ENCODE data around the gene ATP13A2. TPM values are rescaled to one million over a fixed set of nuclear protein-coding genes. Genes with fewer than 3 reads are reported as not detected.

ATP13A2 gene
- total and polyA plus RNA-seq, 10 donors = 13.7 to 83.9 (median 55.5) TPM

DNA sequence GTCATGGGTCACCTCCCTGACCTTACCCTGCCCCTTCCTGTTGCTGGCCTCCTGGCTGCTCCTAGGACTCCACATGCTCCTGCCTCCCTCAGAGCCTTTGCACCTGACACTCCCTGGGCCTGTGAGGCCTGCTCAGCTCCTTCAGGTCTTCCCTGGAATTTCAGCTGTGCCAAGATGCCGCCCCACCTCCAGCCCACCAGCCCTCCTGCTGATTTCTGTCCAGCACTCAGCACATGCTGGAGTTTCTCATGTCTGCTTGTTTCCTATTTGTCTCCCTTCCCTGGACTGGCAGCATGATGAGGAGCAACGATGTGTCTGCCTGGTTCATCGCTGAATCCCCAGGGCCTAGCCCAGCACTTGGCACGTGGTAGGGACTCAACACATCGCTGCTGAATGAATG lies 34.4 kb downstream of the ATP13A2 start:
- H3K27ac ChIP-seq = no peak overlapping the region

DNA sequence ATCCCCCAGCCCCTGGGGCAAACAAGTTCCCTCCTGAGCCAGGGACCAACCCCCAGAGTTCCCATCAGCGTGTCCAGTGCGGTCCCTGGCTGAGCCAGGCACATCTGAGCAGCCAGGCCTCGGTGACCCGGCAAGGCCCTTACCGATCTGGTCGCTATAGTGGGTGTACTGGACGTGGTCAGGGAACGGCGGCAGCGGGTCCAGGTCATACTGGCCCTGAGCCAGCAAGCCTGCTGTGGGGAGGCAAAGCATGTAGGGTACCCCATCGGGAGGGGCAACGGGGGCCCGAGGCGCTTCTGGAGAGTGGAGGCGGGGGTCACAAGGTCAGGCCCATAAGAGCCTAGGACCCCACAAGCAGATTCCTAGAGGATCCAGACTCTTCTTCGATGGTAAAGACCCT lies 34.8 kb downstream of the ATP13A2 start:
- H3K36me3 ChIP-seq = no peaks in the 10 kb centered on the region
- 83 to 88% (median 86%) methylated on average over 11 to 16 of the region's 16 CpGs for WGBS, 5 donors
- peaks cover 0 to 34% (median 19%) of the 10 kb centered on the region in 7 donors for H3K27me3 ChIP-seq (replicated peaks in 1 of 7)
- H3K27ac ChIP-seq = no peak overlapping the region
- intact Hi-C loops (cut with DNase I; ENCODE audit: low total_unique reads) = no loop called here
- no peak overlapping the region for H3K4me3 ChIP-seq
- no peak for DNase-seq
- no peaks in the 10 kb centered on the region for H3K9me3 ChIP-seq
- H3K4me1 ChIP-seq = peaks cover 0 to 20% (median 13%) of the 10 kb centered on the region in 6 donors
- TF ChIP-seq, protein P1, sequence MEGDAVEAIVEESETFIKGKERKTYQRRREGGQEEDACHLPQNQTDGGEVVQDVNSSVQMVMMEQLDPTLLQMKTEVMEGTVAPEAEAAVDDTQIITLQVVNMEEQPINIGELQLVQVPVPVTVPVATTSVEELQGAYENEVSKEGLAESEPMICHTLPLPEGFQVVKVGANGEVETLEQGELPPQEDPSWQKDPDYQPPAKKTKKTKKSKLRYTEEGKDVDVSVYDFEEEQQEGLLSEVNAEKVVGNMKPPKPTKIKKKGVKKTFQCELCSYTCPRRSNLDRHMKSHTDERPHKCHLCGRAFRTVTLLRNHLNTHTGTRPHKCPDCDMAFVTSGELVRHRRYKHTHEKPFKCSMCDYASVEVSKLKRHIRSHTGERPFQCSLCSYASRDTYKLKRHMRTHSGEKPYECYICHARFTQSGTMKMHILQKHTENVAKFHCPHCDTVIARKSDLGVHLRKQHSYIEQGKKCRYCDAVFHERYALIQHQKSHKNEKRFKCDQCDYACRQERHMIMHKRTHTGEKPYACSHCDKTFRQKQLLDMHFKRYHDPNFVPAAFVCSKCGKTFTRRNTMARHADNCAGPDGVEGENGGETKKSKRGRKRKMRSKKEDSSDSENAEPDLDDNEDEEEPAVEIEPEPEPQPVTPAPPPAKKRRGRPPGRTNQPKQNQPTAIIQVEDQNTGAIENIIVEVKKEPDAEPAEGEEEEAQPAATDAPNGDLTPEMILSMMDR (IDR thresholded peaks at IDR 0.05 in 8 of 11, conservative IDR thresholded peaks at IDR 0.05 in 3 of 11) = no peak
- TF ChIP-seq POLR2AphosphoS5 (IDR thresholded peaks at IDR 0.05) = no peak
- no peak for TF ChIP-seq POLR2A (IDR thresholded peaks at IDR 0.05)

More for the DNA sequence above, 34.4 kb downstream of the ATP13A2 start:
- H3K27me3 ChIP-seq (replicated peaks in 1 of 7) = peaks cover 0 to 39% (median 19%) of the 10 kb centered on the region in 7 donors
- DNase-seq = no peak
- H3K36me3 ChIP-seq = no peaks in the 10 kb centered on the region
- H3K4me3 ChIP-seq = no peak overlapping the region
- intact Hi-C loops (cut with DNase I; ENCODE audit: low total_unique reads) = no loop called here
- no peaks in the 10 kb centered on the region for H3K9me3 ChIP-seq
- no peak for TF ChIP-seq POLR2A (IDR thresholded peaks at IDR 0.05)
- TF ChIP-seq, protein P1 (IDR thresholded peaks at IDR 0.05 in 8 of 11, conservative IDR thresholded peaks at IDR 0.05 in 3 of 11) = no peak
- TF ChIP-seq POLR2AphosphoS5 (IDR thresholded peaks at IDR 0.05) = no peak
- H3K4me1 ChIP-seq = peaks cover 0 to 20% (median 13%) of the 10 kb centered on the region in 6 donors
- 90 to 96% (median 94%) methylated on average over 5 of the region's 5 CpGs for WGBS, 5 donors

DNA sequence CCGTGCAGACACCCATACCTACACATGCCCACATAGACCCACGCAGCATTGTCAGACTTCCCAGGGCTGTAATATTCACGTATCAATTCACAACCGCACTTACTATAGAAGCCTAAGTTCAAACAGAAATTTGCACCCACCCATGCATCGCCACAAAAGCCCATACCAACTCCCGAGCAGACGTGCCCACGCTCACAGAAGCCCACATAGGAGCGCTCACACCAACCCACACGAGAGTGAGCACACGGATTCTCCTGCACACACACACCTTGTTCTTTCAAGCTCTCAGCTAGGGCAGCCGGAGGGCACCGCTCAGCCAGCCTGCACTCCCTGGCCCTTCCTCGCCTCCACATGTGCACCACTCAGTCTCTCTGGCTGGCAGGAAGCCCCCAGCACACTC lies 35.9 kb downstream of the ATP13A2 start:
- peaks cover 0 to 9% (median 0%) of the 10 kb centered on the region in 6 donors for H3K36me3 ChIP-seq
- peaks cover 0 to 16% (median 12%) of the 10 kb centered on the region in 6 donors for H3K4me1 ChIP-seq
- whole genome bisulfite sequencing, 5 donors = 79 to 89% (median 85%) methylated on average over 14 of the region's 14 CpGs
- no peak overlapping the region for H3K4me3 ChIP-seq
- intact Hi-C loops (cut with DNase I; ENCODE audit: low total_unique reads) = no loop called here
- TF ChIP-seq, protein P1 (IDR thresholded peaks at IDR 0.05 in 8 of 11, conservative IDR thresholded peaks at IDR 0.05 in 3 of 11) = no peak
- no peak for TF ChIP-seq POLR2AphosphoS5 (IDR thresholded peaks at IDR 0.05)
- no peak for TF ChIP-seq POLR2A (IDR thresholded peaks at IDR 0.05)
- H3K27me3 ChIP-seq (replicated peaks in 1 of 7) = peaks cover 0 to 23% (median 14%) of the 10 kb centered on the region in 7 donors
- DNase-seq = no peak
- H3K27ac ChIP-seq = no peak overlapping the region
- no peaks in the 10 kb centered on the region for H3K9me3 ChIP-seq

DNA sequence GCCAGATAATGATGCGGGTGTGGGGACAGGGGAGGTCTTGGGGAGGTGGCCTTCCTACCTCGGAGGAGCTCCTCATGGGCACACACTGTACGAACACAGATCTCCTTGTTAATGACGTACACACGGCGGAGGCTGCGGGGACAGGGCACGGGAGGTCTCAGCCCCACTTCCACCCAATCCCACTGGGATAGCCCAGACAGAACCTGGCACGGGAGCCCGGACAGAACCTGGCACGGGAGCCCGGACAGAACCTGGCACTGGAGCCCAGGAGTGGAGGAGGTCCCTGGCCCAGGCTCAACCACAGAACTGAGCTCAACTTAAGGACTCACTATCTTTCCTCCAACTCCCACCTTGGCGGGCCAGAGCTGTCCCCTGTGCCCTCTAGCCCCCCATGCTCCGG lies 36.5 kb downstream of the ATP13A2 start:
- Histone ChIP-seq H3K27ac (no peak overlapping the region), H3K36me3 (peaks cover 0 to 15% (median 5%) of the 10 kb centered on the region in 6 donors)

More for the DNA sequence above, 36.5 kb downstream of the ATP13A2 start:
- H3K9me3 ChIP-seq = no peaks in the 10 kb centered on the region
- no peak overlapping the region for H3K4me3 ChIP-seq
- TF ChIP-seq POLR2A (IDR thresholded peaks at IDR 0.05) (no peak), POLR2AphosphoS5 (IDR thresholded peaks at IDR 0.05) (no peak)
- TF ChIP-seq, protein P1 (IDR thresholded peaks at IDR 0.05 in 8 of 11, conservative IDR thresholded peaks at IDR 0.05 in 3 of 11) = no peak
- DNase-seq = no peak
- intact Hi-C loops (cut with DNase I; ENCODE audit: low total_unique reads) = no loop called here
- peaks cover 0 to 17% (median 8%) of the 10 kb centered on the region in 7 donors for H3K27me3 ChIP-seq (replicated peaks in 1 of 7)
- peaks cover 0 to 10% (median 7%) of the 10 kb centered on the region in 6 donors for H3K4me1 ChIP-seq
- WGBS, 5 donors = 82 to 95% (median 91%) methylated on average over 10 to 14 of the region's 14 CpGs

All from spleen (tissue), 11 donors.